Breast epithelium (tissue), 4 donors: ENCODE measurements around the gene KAT6B. TPM values are rescaled to one million over a fixed set of nuclear protein-coding genes. Genes with fewer than 3 reads are reported as not detected.
"Not testable (repeated sequence)": the region's sequence is repeated elsewhere in the genome, so short reads cannot be mapped to it uniquely, and the experiment has no call there.

Experiments used
- DNase-seq, 2 donors: peaks; one replicate each; pipeline ENCODE4 v3.0.0-alpha.2; 2019; ENCODE audit warnings: low spot score in 2 of 2
- H3K27ac ChIP-seq, 2 donors: fragments of 200-600 bp; sonication (generic) in 1 of 2; one replicate each; pipeline ENCODE4 v1.5.1; 2016 to 2019; ENCODE audit warnings: mild to moderate bottlenecking in 1 of 2
- H3K27me3 ChIP-seq, 2 donors: fragments of 200-600 bp; sonication (generic) in 1 of 2; one replicate each; pipeline versions ENCODE4 v1.5.1 to v1.6.0; 2017 to 2019; ENCODE audit warnings: control low read depth in 1 of 2, mild to moderate bottlenecking in 1 of 2
- H3K36me3 ChIP-seq: fragments of 200-600 bp; one replicate; pipeline ENCODE4 v1.5.1; 2019
- H3K4me1 ChIP-seq, 2 donors: fragments of 200-600 bp; sonication (generic); one replicate each; pipeline ENCODE4 v1.5.1; 2016 to 2019; ENCODE audit warnings: control low read depth in 1 of 2
- H3K4me3 ChIP-seq, 3 donors: fragments of 200-600 bp; sonication (generic); 1 replicate in 2 of 3; 2 replicates in 1 of 3; pipeline ENCODE4 v1.5.1; 2016 to 2019; ENCODE audit warnings: mild to moderate bottlenecking in 3 of 3, moderate library complexity in 2 of 3
- H3K9me3 ChIP-seq, 2 donors: fragments of 200-600 bp; sonication (generic) in 1 of 2; one replicate each; pipeline ENCODE4 v1.5.1; 2016 to 2019; ENCODE audit warnings: control low read depth in 1 of 2
- POLR2A ChIP-seq: fragments of 450-650 bp; IDR thresholded peaks from one replicate; pipeline ENCODE4 v1.6.1; 2016; ENCODE audit warnings: antibody characterized with exemption, mild to moderate bottlenecking, moderate library complexity
- POLR2AphosphoS5 ChIP-seq, 3 donors: sonication (generic); formaldehyde crosslinking; IDR thresholded peaks; one replicate each; pipeline ENCODE4 v1.6.1; 2017; ENCODE audit warnings: antibody characterized with exemption in 3 of 3
- intact Hi-C: fragments of 100-400 bp; cut with DNase I; formaldehyde crosslinking; loops from one replicate; pipeline ENCODE4 v1.15.1; 2023; ENCODE audit warnings: low total_unique reads
- total RNA-seq, 3 donors: library from RNA; depleted of rRNA; stranded (reverse); fragments of >200 nt; gene quantifications; one replicate each; pipeline ENCODE4 v1.1.0, GENCODE V29; 2016
- TF ChIP-seq, protein P1 (sequence below), 3 donors: fragments of 450-650 bp; IDR thresholded peaks; one replicate each; pipeline ENCODE4 v1.5.1; 2016 to 2017; ENCODE audit warnings: antibody characterized with exemption in 3 of 3, mild to moderate bottlenecking in 3 of 3, moderate library complexity in 3 of 3

KAT6B gene
- total RNA-seq, 3 donors from 2014 or later, result 46.2 to 90.3 (median 55.7) TPM

DNA sequence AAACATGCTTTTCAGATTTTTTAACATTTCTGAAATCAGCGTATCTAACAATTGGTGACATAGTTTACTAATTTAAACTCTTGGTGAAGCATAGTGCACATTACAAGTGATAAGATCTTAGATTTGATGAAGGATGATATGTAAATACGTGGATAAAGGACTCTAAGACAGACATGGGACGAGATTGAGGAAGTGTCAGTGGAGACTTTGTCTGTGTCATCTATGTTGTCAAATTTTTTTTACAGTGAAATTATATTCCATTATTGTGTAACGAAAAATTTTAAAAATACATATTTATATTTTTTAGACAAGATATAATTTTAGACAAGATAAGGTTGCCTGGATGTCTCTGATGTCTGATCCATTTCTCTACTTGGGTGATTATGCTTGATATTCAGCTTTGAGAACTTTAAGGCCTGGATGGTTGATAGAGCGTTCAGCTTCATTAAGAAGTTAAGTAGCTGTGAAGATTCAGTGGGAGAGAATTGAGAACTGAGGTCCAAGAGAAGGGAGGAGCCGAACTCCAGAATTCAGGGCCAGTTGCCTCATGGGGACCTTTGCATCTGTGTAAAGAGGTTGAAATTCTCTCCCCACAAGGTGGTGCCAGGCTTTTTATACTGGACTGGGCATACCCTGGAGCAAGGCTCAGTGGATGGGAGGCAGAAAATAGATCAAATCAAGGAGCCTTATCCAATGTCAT is 62.7 kb downstream of the KAT6B start:
- Histone ChIP-seq H3K4me1 (peaks cover 0 to 7% of the 10 kb centered on the region in 2 donors), H3K36me3 (no peaks in the 10 kb centered on the region), H3K27ac (no peak overlapping the region), H3K4me3 (no peak overlapping the region), H3K9me3 (no peaks in the 10 kb centered on the region), H3K27me3 (no peaks in the 10 kb centered on the region)
- intact Hi-C loops, result no loop called here
- DNase-seq, result no peak
- TF ChIP-seq POLR2AphosphoS5 (IDR thresholded peaks at IDR 0.05) (no peak), POLR2A (no peak)
- TF ChIP-seq, protein P1, sequence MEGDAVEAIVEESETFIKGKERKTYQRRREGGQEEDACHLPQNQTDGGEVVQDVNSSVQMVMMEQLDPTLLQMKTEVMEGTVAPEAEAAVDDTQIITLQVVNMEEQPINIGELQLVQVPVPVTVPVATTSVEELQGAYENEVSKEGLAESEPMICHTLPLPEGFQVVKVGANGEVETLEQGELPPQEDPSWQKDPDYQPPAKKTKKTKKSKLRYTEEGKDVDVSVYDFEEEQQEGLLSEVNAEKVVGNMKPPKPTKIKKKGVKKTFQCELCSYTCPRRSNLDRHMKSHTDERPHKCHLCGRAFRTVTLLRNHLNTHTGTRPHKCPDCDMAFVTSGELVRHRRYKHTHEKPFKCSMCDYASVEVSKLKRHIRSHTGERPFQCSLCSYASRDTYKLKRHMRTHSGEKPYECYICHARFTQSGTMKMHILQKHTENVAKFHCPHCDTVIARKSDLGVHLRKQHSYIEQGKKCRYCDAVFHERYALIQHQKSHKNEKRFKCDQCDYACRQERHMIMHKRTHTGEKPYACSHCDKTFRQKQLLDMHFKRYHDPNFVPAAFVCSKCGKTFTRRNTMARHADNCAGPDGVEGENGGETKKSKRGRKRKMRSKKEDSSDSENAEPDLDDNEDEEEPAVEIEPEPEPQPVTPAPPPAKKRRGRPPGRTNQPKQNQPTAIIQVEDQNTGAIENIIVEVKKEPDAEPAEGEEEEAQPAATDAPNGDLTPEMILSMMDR (IDR thresholded peaks at IDR 0.05), result no peak

DNA sequence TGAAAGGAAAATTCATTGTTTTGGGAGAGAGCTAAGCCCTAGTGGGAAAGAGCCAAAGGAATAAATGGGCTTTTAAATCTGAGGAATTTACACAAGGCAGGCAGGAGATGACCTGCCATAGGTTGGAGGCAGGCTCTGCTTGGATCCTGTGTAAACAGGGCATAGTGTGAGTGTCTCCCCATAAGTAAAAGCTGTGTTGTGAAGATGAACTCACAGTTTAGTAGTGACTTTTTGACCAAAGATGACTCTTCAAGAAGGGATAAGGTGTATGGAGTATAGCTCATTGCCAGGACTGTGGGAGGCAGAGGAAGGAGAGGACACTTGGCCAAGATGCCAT is 63.2 kb downstream of the KAT6B start:
- H3K4me1 ChIP-seq, result peaks cover 0 to 7% of the 10 kb centered on the region in 2 donors
- no peak for DNase-seq
- H3K4me3 ChIP-seq, result no peak overlapping the region
- H3K9me3 ChIP-seq, result no peaks in the 10 kb centered on the region
- TF ChIP-seq POLR2A (no peak), POLR2AphosphoS5 (IDR thresholded peaks at IDR 0.05) (no peak)
- TF ChIP-seq, protein P1 (IDR thresholded peaks at IDR 0.05), result no peak
- no peaks in the 10 kb centered on the region for H3K36me3 ChIP-seq
- intact Hi-C loops, result no loop called here
- no peak overlapping the region for H3K27ac ChIP-seq
- no peaks in the 10 kb centered on the region for H3K27me3 ChIP-seq

DNA sequence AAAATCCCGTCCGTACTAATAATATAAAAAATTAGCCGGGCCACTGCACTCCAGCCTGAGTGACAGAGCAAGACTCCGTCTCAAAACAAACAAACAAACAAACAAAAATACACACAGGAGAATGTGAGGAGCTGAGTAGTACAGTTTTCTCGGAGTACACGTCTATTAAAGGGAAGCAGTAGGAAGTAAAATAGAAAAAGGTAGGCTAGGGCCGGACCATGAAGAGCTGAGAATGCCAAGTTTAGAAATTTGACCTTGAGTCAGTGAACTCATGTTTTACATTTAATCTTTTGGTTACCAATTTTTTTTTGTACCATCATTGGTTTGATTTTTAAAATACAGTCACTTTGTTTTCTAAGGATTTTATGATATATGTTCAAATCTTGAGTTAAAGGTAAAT is 64.1 kb downstream of the KAT6B start:
- Histone ChIP-seq H3K4me1 (peaks cover 0 to 7% of the 10 kb centered on the region in 2 donors), H3K27ac (no peak overlapping the region), H3K9me3 (no peaks in the 10 kb centered on the region), H3K4me3 (no peak overlapping the region), H3K27me3 (no peaks in the 10 kb centered on the region), H3K36me3 (no peaks in the 10 kb centered on the region)
- intact Hi-C loops, result no loop called here
- TF ChIP-seq POLR2A, result no peak
- no peak for TF ChIP-seq POLR2AphosphoS5 (IDR thresholded peaks at IDR 0.05)
- TF ChIP-seq, protein P1 (IDR thresholded peaks at IDR 0.05), result no peak
- DNase-seq, result no peak

DNA sequence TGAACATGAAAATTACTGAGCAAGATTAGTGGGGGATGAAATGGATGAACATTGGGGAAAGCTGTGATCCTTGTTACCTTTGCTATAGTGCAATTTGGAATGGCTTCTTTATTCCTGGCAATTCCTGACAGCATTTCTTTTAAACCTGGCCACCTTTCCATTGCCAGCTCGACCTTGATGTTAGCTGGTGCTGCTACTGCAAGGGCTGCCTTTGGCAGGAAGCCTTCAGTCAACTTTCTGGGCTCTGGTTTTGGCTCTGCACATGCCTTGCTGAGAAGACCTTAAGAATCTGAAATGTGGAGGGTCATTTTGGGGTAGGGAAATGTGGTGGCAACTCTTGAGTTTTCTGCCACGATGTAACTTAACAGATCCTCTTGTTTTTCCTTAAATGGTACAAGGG is 64.7 kb downstream of the KAT6B start:
- intact Hi-C loops, result no loop called here
- DNase-seq, result no peak

DNA sequence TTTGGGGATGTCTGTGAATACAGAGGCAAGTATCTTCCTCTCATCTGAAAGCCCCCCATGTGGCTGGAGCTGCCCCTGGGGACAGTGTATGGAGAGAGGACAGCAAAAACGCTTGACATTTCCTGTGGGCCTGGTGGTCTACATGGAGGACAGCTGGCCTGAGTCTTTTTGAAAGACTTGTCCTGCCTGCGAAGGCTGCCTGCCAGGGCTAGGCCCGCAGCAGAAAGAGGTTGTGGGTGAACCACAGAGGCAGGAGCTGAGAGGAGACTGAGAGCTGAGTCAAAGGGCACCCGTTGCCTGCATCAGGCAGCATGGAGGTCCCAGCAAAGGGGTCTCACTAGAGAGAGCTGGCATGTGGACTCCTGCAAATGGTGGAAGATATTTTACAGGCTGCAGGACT is 66.4 kb downstream of the KAT6B start:
- intact Hi-C loops, result no loop called here
- TF ChIP-seq, protein P1 (IDR thresholded peaks at IDR 0.05), result no peak
- TF ChIP-seq POLR2AphosphoS5 (IDR thresholded peaks at IDR 0.05) (no peak), POLR2A (no peak)
- Histone ChIP-seq H3K27ac (no peak overlapping the region), H3K27me3 (no peaks in the 10 kb centered on the region), H3K4me1 (peaks cover 0 to 7% of the 10 kb centered on the region in 2 donors), H3K9me3 (no peaks in the 10 kb centered on the region), H3K36me3 (no peaks in the 10 kb centered on the region), H3K4me3 (no peak overlapping the region)
- no peak for DNase-seq

More for the DNA sequence above, 64.7 kb downstream of the KAT6B start:
- Histone ChIP-seq H3K9me3 (no peaks in the 10 kb centered on the region), H3K4me3 (no peak overlapping the region), H3K27ac (no peak overlapping the region), H3K27me3 (no peaks in the 10 kb centered on the region), H3K36me3 (no peaks in the 10 kb centered on the region), H3K4me1 (peaks cover 0 to 7% of the 10 kb centered on the region in 2 donors)
- no peak for TF ChIP-seq POLR2A
- TF ChIP-seq POLR2AphosphoS5 (IDR thresholded peaks at IDR 0.05), result no peak

DNA sequence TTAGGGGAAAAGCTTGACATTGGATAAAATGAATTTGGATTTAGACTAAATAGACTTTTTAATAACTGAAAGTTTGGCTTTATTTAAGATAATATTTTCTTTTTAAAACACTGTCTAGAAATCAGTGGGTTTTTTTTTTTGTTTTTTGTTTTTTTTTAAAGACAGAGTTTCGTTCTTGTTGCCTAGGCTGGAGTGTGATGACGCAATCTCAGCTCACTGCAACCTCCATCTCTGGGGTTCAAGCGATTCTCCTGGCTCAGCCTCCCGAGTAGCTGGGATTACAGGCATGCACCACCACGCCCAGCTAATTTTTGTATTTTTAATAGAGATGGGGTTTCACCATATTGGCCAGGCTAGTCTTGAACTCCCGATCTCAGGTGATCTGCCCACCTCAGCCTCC is 66.9 kb downstream of the KAT6B start:
- H3K9me3 ChIP-seq, H3K4me3 ChIP-seq, H3K4me1 ChIP-seq, H3K27me3 ChIP-seq, intact Hi-C loops, DNase-seq, H3K27ac ChIP-seq, H3K36me3 ChIP-seq: not testable (repeated sequence)
